ENCODE results near the gene ELOF1. TPM values are rescaled to one million over a fixed set of nuclear protein-coding genes. Genes with fewer than 3 reads are reported as not detected.

Gene ELOF1
- total and polyA plus RNA-seq, 2 of the 13 experiments (the other 11 are each of a cell fraction or from before 2014, with no cell fraction given), result 14.5 to 43.2 TPM

- TF ChIP-seq PLSCR1 (CRISPR knock-in tag; IDR thresholded peaks at IDR 0.05; ENCODE audit: borderline replicate concordance) (no peak), POLR2G (IDR thresholded peaks at IDR 0.05; ENCODE audit: low read depth, low read length) (peak; percentile 95), ATAD3A (CRISPR knock-in tag; IDR thresholded peaks at IDR 0.05) (no peak), ZFP91 (CRISPR knock-in tag; IDR thresholded peaks at IDR 0.05; ENCODE audit: borderline replicate concordance) (no peak; the same call in 1 of the 2 replicates), MNT (IDR thresholded peaks at IDR 0.05) (peak; percentile 23; the same call in 1 of the 2 replicates), ZNF556 (CRISPR knock-in tag; IDR thresholded peaks at IDR 0.05; ENCODE audit: borderline replicate concordance) (no peak; the same call in 1 of the 2 replicates), ZBTB40 (IDR thresholded peaks at IDR 0.05) (peak; percentile 64), ZBTB40 (CRISPR knock-in tag; IDR thresholded peaks at IDR 0.05) (no peak), ZGPAT (CRISPR knock-in tag; IDR thresholded peaks at IDR 0.05) (peak; percentile 51; the same call in 1 of the 2 replicates), CHD4 (IDR thresholded peaks at IDR 0.05; ENCODE audit: borderline replicate concordance, low read length) (no peak), ATF4 (CRISPR knock-in tag; IDR thresholded peaks at IDR 0.05) (no peak)
Observed at GRCh38 chr19:11558881-11559828, at the start of gene ELOF1 (continued).
